ENCODE measurements around the gene C1orf232.
A peak's percentile ranks its signal among the peaks of the same experiment; 100 is the strongest.

The C1orf232 gene

GRCh38 chr1:26197301-26197700 lies 28.5 kb upstream of the C1orf232 start:
- Histone ChIP-seq H3K4me3 (ENCODE audit: low read depth, low read length) (no peak overlapping the region), H3K4me1 (peaks cover 3% of the 10 kb centered on the region), H3K27me3 (ENCODE audit: control insufficient read depth, insufficient read depth, low read length) (no peaks in the 10 kb centered on the region), H3K9ac (no peak overlapping the region), H3K27ac (no peak overlapping the region), H3K4me2 (ENCODE audit: low read length) (no peak overlapping the region), H3K79me2 (no peaks in the 10 kb centered on the region), H3K36me3 (ENCODE audit: control insufficient read depth, insufficient read depth, low read length) (no peaks in the 10 kb centered on the region), H2AFZ (no peak overlapping the region), H3K9me3 (ENCODE audit: control insufficient read depth, low read length) (no peaks in the 10 kb centered on the region)
- no peak for TF ChIP-seq CTCF (IDR thresholded peaks at IDR 0.05)

- Histone ChIP-seq H3K4me3 (ENCODE audit: low read depth, low read length) (no peak overlapping the region), H3K4me1 (no peaks in the 10 kb centered on the region), H3K79me2 (no peaks in the 10 kb centered on the region), H3K9ac (no peak overlapping the region), H2AFZ (no peak overlapping the region), H3K4me2 (ENCODE audit: low read length) (no peak overlapping the region), H3K9me3 (ENCODE audit: control insufficient read depth, low read length) (no peaks in the 10 kb centered on the region), H3K27me3 (ENCODE audit: control insufficient read depth, insufficient read depth, low read length) (no peaks in the 10 kb centered on the region), H3K36me3 (ENCODE audit: control insufficient read depth, insufficient read depth, low read length) (no peaks in the 10 kb centered on the region), H3K27ac (no peak overlapping the region)
- TF ChIP-seq CTCF (IDR thresholded peaks at IDR 0.05) = no peak
Measured at GRCh38 chr1:26195805-26196204, 27.0 kb upstream of the C1orf232 start.

- TF ChIP-seq CTCF (IDR thresholded peaks at IDR 0.05) = no peak
- H3K4me3 ChIP-seq (ENCODE audit: low read depth, low read length) = no peak overlapping the region
- H3K4me2 ChIP-seq (ENCODE audit: low read length) = no peak overlapping the region
- H3K4me1 ChIP-seq = no peaks in the 10 kb centered on the region
- H2AFZ ChIP-seq = no peak overlapping the region
- no peaks in the 10 kb centered on the region for H3K36me3 ChIP-seq (ENCODE audit: control insufficient read depth, insufficient read depth, low read length)
- H3K79me2 ChIP-seq = no peaks in the 10 kb centered on the region
- no peak overlapping the region for H3K27ac ChIP-seq
- no peaks in the 10 kb centered on the region for H3K9me3 ChIP-seq (ENCODE audit: control insufficient read depth, low read length)
- H3K27me3 ChIP-seq (ENCODE audit: control insufficient read depth, insufficient read depth, low read length) = no peaks in the 10 kb centered on the region
- H3K9ac ChIP-seq = no peak overlapping the region
Measured at GRCh38 chr1:26191739-26192138, 23.0 kb upstream of the C1orf232 start.

GRCh38 chr1:26190373-26190987 lies 21.7 kb upstream of the C1orf232 start, which contains the start of gene CATSPER4:
Gene CATSPER4, plus strand, starts transcription at chr1:26190602. Its CDS starts 26 bp downstream, at chr1:26190628.
- Histone ChIP-seq H3K36me3 (ENCODE audit: control insufficient read depth, insufficient read depth, low read length) (no peaks in the 10 kb centered on the region), H3K4me3 (ENCODE audit: low read depth, low read length) (no peak within 1 kb of the TSS), H3K4me2 (ENCODE audit: low read length) (no peak within 1 kb of the TSS), H3K4me1 (no peaks in the 10 kb centered on the region), H3K9me3 (ENCODE audit: control insufficient read depth, low read length) (no peaks in the 10 kb centered on the region), H3K9ac (no peak within 1 kb of the TSS), H2AFZ (no peak within 1 kb of the TSS), H3K79me2 (no peaks in the 10 kb centered on the region), H3K27me3 (ENCODE audit: control insufficient read depth, insufficient read depth, low read length) (no peaks in the 10 kb centered on the region), H3K27ac (no peak within 1 kb of the TSS)
- peak; percentile 41 for TF ChIP-seq CTCF (IDR thresholded peaks at IDR 0.05)

GRCh38 chr1:26189751-26190275 lies 21.1 kb upstream of the C1orf232 start:
- no peak overlapping the region for H3K4me2 ChIP-seq (ENCODE audit: low read length)
- H3K36me3 ChIP-seq (ENCODE audit: control insufficient read depth, insufficient read depth, low read length) = no peaks in the 10 kb centered on the region
- no peaks in the 10 kb centered on the region for H3K79me2 ChIP-seq
- H2AFZ ChIP-seq = no peak overlapping the region
- H3K4me3 ChIP-seq (ENCODE audit: low read depth, low read length) = no peak overlapping the region
- TF ChIP-seq CTCF (IDR thresholded peaks at IDR 0.05) = no peak
- no peaks in the 10 kb centered on the region for H3K9me3 ChIP-seq (ENCODE audit: control insufficient read depth, low read length)
- no peak overlapping the region for H3K27ac ChIP-seq
- no peaks in the 10 kb centered on the region for H3K27me3 ChIP-seq (ENCODE audit: control insufficient read depth, insufficient read depth, low read length)
- H3K9ac ChIP-seq = no peak overlapping the region
- no peaks in the 10 kb centered on the region for H3K4me1 ChIP-seq

All from parathyroid adenoma (tissue), 2 donors.